Measurements from ENCODE around the gene GPR183. TPM values are rescaled to one million over a fixed set of nuclear protein-coding genes. Genes with fewer than 3 reads are reported as not detected.

GPR183 gene
- total RNA-seq, 2 experiments from 2014 or later = 8.6 to 10.0 TPM

DNA sequence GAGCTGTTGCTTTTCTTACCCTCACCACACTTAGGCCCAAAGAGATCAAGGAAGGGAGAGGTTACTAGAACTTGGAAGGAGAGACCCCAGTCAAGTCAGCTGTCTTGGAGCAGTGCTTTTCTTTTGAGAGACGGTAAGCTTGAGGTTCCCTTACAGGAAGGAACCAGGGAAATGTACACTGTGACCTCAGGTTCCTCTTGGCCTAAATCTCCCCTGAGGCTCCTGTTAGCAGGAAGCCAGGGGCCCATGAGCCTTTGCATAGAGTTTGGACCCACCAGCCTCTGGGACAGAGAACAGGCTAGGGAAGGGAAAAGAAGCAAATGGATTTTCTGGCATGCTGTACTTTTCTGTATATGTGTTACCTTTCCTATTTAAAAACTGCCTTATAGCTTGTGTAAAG is 43.1 kb downstream of the GPR183 start:
- Mint-ChIP-seq H3K27ac (peak overlapping the region; percentile 63), H3K4me1 (ENCODE audit: low read depth) (peaks cover 67% of the 10 kb centered on the region), H3K4me3 (no peak overlapping the region), H3K36me3 (ENCODE audit: low read depth) (peaks cover 30% of the 10 kb centered on the region), H3K27me3 (no peaks in the 10 kb centered on the region), H3K9me3 (no peaks in the 10 kb centered on the region)
- ChIA-PET POLR2A (interaction anchor here (1.3 to 2.8 kb wide), 2 partner anchors 13 to 63 kb away, joined by 4 to 14 read pairs; partner anchors contain the start of gene UBAC2), CTCF (interaction anchor here (0.7 to 13.4 kb wide), 7 partner anchors 40 to 420 kb away, joined by 3 to 280 read pairs (median 168); partner anchors contain the start of gene UBAC2)
- intact Hi-C loops (cut with micrococcal nuclease) = loop anchor here (2.0 kb wide), 1 partner anchor 87 kb away; no protein-coding TSS in a partner anchor
- ATAC-seq (no peak), DNase-seq (no peak)
- TF ChIP-seq, protein P1, sequence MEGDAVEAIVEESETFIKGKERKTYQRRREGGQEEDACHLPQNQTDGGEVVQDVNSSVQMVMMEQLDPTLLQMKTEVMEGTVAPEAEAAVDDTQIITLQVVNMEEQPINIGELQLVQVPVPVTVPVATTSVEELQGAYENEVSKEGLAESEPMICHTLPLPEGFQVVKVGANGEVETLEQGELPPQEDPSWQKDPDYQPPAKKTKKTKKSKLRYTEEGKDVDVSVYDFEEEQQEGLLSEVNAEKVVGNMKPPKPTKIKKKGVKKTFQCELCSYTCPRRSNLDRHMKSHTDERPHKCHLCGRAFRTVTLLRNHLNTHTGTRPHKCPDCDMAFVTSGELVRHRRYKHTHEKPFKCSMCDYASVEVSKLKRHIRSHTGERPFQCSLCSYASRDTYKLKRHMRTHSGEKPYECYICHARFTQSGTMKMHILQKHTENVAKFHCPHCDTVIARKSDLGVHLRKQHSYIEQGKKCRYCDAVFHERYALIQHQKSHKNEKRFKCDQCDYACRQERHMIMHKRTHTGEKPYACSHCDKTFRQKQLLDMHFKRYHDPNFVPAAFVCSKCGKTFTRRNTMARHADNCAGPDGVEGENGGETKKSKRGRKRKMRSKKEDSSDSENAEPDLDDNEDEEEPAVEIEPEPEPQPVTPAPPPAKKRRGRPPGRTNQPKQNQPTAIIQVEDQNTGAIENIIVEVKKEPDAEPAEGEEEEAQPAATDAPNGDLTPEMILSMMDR (IDR thresholded peaks at IDR 0.05) = no peak

DNA sequence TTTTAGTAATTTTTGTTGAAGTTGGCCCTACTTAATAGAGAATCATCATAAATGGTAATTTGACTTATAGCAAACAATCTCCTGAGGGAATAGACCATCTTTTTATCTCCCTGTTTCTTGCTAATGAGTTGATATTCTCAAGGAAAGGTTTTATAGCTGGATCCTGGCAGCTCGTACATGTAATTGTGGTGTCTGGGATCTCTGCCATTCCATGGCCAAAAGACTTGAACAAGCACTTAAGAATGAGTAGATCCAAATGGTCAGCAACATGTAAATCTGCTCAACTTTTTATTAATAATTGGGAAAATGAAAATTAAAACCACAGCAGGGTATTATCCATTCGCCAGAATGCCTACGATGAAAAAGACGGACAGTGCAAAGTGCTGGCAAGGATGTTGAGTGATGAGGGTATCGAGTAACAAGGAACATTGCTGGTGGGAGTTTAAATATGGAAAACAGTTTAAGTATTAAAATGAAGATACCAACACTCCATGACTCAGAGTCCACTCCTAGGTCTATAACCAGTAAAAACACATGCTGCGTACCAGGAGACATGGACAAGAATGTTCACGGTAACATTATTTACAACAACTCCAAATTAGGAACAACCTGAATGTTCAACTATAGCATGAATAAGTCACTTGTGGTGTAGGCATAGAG is 43.9 kb downstream of the GPR183 start:
- Mint-ChIP-seq H3K9me3 (no peaks in the 10 kb centered on the region), H3K36me3 (ENCODE audit: low read depth) (peaks cover 30% of the 10 kb centered on the region), H3K4me3 (no peak overlapping the region), H3K27me3 (no peaks in the 10 kb centered on the region), H3K4me1 (ENCODE audit: low read depth) (peaks cover 67% of the 10 kb centered on the region), H3K27ac (peak overlapping the region; percentile 63)
- TF ChIP-seq, protein P1 (IDR thresholded peaks at IDR 0.05) = no peak
- ChIA-PET CTCF (interaction anchor here (0.7 to 13.3 kb wide), 5 partner anchors 39 to 419 kb away, joined by 3 to 280 read pairs (median 168); partner anchors contain the start of gene UBAC2), POLR2A (interaction anchor here (0.6 to 2.8 kb wide), 3 partner anchors 62 to 126 kb away, joined by 3 to 14 read pairs (median 3); partner anchors contain the start of gene UBAC2)
- DNase-seq (no peak), ATAC-seq (no peak)
- intact Hi-C loops (cut with micrococcal nuclease) = no loop called here

DNA sequence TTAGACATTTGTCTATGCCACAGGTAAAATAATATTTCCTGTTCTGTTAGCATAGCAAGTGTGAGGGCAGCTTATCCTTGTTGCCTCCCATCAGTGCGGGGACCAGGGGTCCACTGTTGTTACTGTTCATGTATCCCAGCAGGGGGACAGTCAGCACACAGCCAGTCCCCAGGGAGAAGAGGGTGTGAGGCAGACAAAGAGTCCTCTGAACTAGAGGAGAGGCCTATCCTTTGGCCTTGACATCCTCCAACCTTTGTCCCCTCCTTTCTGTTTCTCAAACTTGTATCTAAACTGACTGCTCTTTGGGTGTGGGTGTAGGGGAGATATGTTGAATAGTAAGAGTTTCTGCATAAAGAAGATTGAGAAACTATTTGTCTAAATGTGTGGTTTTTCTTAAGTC is 46.1 kb downstream of the GPR183 start:
- intact Hi-C loops (cut with micrococcal nuclease) = no loop called here
- no peak overlapping the region for H3K4me3 Mint-ChIP-seq
- ATAC-seq (no peak), DNase-seq (no peak)
- POLR2A ChIA-PET = interaction anchor here (1.7 to 2.4 kb wide), 3 partner anchors 9 to 60 kb away, joined by 5 to 18 read pairs (median 5); partner anchors contain the start of gene UBAC2
- peak overlapping the region; percentile 75 for H3K27ac Mint-ChIP-seq
- H3K27me3 Mint-ChIP-seq = no peaks in the 10 kb centered on the region
- CTCF ChIA-PET = interaction anchor here (0.9 to 2.4 kb wide), 5 partner anchors 9 to 175 kb away, joined by 3 to 25 read pairs (median 3); no protein-coding TSS in a partner anchor
- TF ChIP-seq, protein P1 (IDR thresholded peaks at IDR 0.05) = no peak
- no peaks in the 10 kb centered on the region for H3K9me3 Mint-ChIP-seq
- peaks cover 37% of the 10 kb centered on the region for H3K36me3 Mint-ChIP-seq (ENCODE audit: low read depth)
- H3K4me1 Mint-ChIP-seq (ENCODE audit: low read depth) = peaks cover 70% of the 10 kb centered on the region

DNA sequence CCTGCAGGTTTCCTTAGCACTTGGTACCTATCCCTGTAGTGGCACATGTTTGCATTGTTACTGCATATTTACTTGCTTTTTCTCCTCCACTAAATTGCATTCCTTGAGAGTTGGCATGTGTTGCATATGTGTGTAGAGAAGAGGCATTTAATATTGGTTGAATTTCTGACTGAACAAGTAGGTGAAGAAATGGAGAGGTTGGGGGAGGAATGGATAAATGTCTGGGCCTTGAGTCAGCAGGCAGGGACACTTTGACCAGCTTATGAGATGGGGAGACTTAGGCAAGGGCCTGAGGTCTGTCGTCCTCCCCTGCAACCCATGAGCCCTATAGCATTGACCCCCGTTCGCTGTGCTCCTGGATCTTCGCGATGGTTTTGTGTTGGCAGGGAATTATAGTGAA is 47.0 kb downstream of the GPR183 start:
- Mint-ChIP-seq H3K4me1 (ENCODE audit: low read depth) (peaks cover 70% of the 10 kb centered on the region), H3K36me3 (ENCODE audit: low read depth) (peaks cover 36% of the 10 kb centered on the region)

More for the DNA sequence above, 47.0 kb downstream of the GPR183 start:
- Mint-ChIP-seq H3K27me3 (no peaks in the 10 kb centered on the region), H3K27ac (peak overlapping the region; percentile 98), H3K4me3 (peak overlapping the region; percentile 84), H3K9me3 (no peaks in the 10 kb centered on the region)
- TF ChIP-seq, protein P1 (IDR thresholded peaks at IDR 0.05) = no peak
- intact Hi-C loops (cut with micrococcal nuclease) = no loop called here
- POLR2A ChIA-PET = interaction anchor here (1.7 to 2.4 kb wide), 4 partner anchors 9 to 59 kb away, joined by 5 to 18 read pairs (median 5); partner anchors contain the start of gene UBAC2
- CTCF ChIA-PET = interaction anchor here (0.9 to 2.4 kb wide), 7 partner anchors 10 to 176 kb away, joined by 3 to 25 read pairs (median 4); no protein-coding TSS in a partner anchor
- ATAC-seq = no peak
- DNase-seq = no peak
